Cerebellar nuclear complex (tissue), 1 donor: Measurements from ENCODE around the gene ANKRD53.

ENCODE experiments used
- DNase-seq, 2 experiments: peaks; one replicate each; lab custom pipeline; 2025; lab: John Stamatoyannopoulos, UW

ANKRD53 gene

GRCh38 chr2:70978341-70979179, at the start of gene ANKRD53:
ANKRD53 (plus strand) TSS chr2:70978630; CDS start chr2:70978646, 16 bp downstream.
- no peak for DNase-seq

- no peak for DNase-seq
Measured at GRCh38 chr2:70930371-70931329, 47.8 kb upstream of the ANKRD53 start.

- no peak for DNase-seq
Measured at GRCh38 chr2:70931376-70932000, 46.9 kb upstream of the ANKRD53 start.

GRCh38 chr2:70932631-70933230, 45.7 kb upstream of the ANKRD53 start:
- no peak for DNase-seq

- DNase-seq = no peak
Measured at GRCh38 chr2:70934981-70935380, 43.4 kb upstream of the ANKRD53 start.

GRCh38 chr2:70935468-70936164, 42.8 kb upstream of the ANKRD53 start, which contains the start of gene ATP6V1B1:
ATP6V1B1 (plus strand) TSS chr2:70935900; CDS start chr2:70935955, 55 bp downstream.
- no peak for DNase-seq

GRCh38 chr2:70936165-70936978, 42.1 kb upstream of the ANKRD53 start:
- no peak for DNase-seq

GRCh38 chr2:70936979-70937811, 41.2 kb upstream of the ANKRD53 start:
- DNase-seq = no peak

GRCh38 chr2:70937866-70938585, 40.4 kb upstream of the ANKRD53 start:
- DNase-seq = no peak

GRCh38 chr2:70938586-70938950, 39.9 kb upstream of the ANKRD53 start:
- DNase-seq = no peak

GRCh38 chr2:70939001-70939838, 39.2 kb upstream of the ANKRD53 start:
- DNase-seq = no peak

GRCh38 chr2:70939839-70940580, 38.4 kb upstream of the ANKRD53 start:
- DNase-seq = no peak

GRCh38 chr2:70941186-70941585, 37.2 kb upstream of the ANKRD53 start:
- DNase-seq = no peak

- no peak for DNase-seq
Measured at GRCh38 chr2:70941701-70942100, 36.7 kb upstream of the ANKRD53 start.

- DNase-seq = no peak
Measured at GRCh38 chr2:70942396-70943204, 35.8 kb upstream of the ANKRD53 start.

GRCh38 chr2:70943205-70943871, 35.1 kb upstream of the ANKRD53 start:
- DNase-seq = no peak
